ENCODE results near the gene KLHL29. TPM values are rescaled to one million over a fixed set of nuclear protein-coding genes. Genes with fewer than 3 reads are reported as not detected.

Gene KLHL29
- total and polyA plus RNA-seq, 2 donors (not counting 1 experiment from before 2014, with no cell fraction given): 1.3 to 3.4 TPM

GRCh38 chr2:23617811-23618215 is 232.8 kb downstream of the KLHL29 start:
- CTCF ChIA-PET: no interaction called here
- ATAC-seq (ENCODE audit: low read depth) (no peak), DNase-seq (no peak)
- Mint-ChIP-seq H3K4me3 (no peak overlapping the region), H3K27ac (no peak overlapping the region), H3K4me1 (peaks cover 13% of the 10 kb centered on the region), H3K9me3 (ENCODE audit: insufficient read depth) (no peaks in the 10 kb centered on the region), H3K27me3 (peaks cover 6% of the 10 kb centered on the region)
- no peaks in the 10 kb centered on the region for H3K36me3 ChIP-seq (replicated peaks in 1 of 2; ENCODE audit: control extremely low read depth in 1 of 2, control insufficient read depth in 1 of 2, extremely low read depth in 1 of 2, insufficient read depth in 2 of 2, low read length in 1 of 2)
- no peaks in the 10 kb centered on the region for H3K4me1 ChIP-seq (ENCODE audit: control insufficient read depth in 2 of 2, insufficient read depth in 2 of 2, low read length in 2 of 2)
- 91% methylated on average over 12 of the region's 15 CpGs for WGBS (ENCODE audit: insufficient coverage)
- no peak overlapping the region for H2AFZ ChIP-seq (ENCODE audit: insufficient read depth, low read depth, low read length, poor library complexity, severe bottlenecking)
- H3K4me2 ChIP-seq (replicated peaks; ENCODE audit: low read depth, low read length, poor library complexity, severe bottlenecking): no peak overlapping the region
- no peaks in the 10 kb centered on the region for H3K79me2 ChIP-seq (ENCODE audit: control insufficient read depth, insufficient read depth, low read length)
- TF ChIP-seq, protein P1, sequence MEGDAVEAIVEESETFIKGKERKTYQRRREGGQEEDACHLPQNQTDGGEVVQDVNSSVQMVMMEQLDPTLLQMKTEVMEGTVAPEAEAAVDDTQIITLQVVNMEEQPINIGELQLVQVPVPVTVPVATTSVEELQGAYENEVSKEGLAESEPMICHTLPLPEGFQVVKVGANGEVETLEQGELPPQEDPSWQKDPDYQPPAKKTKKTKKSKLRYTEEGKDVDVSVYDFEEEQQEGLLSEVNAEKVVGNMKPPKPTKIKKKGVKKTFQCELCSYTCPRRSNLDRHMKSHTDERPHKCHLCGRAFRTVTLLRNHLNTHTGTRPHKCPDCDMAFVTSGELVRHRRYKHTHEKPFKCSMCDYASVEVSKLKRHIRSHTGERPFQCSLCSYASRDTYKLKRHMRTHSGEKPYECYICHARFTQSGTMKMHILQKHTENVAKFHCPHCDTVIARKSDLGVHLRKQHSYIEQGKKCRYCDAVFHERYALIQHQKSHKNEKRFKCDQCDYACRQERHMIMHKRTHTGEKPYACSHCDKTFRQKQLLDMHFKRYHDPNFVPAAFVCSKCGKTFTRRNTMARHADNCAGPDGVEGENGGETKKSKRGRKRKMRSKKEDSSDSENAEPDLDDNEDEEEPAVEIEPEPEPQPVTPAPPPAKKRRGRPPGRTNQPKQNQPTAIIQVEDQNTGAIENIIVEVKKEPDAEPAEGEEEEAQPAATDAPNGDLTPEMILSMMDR (IDR thresholded peaks at IDR 0.05): no peak
- no peak for TF ChIP-seq EZH2 (IDR thresholded peaks at IDR 0.05; ENCODE audit: borderline replicate concordance, insufficient read depth, low read depth, low read length, poor library complexity, severe bottlenecking)
- POLR2A ChIA-PET: no interaction called here
- H3K27me3 ChIP-seq (replicated peaks in 1 of 4; ENCODE audit: control extremely low read depth in 1 of 4, control insufficient read depth in 3 of 4, insufficient read depth in 4 of 4, low read length in 3 of 4): peaks cover 0 to 3% (median 0%) of the 10 kb centered on the region in 4 experiments
- intact Hi-C loops (cut with micrococcal nuclease): no loop called here
- no peak overlapping the region for H3K9ac ChIP-seq (ENCODE audit: low read length)
- no peaks in the 10 kb centered on the region for H4K20me1 ChIP-seq (ENCODE audit: control insufficient read depth, insufficient read depth, low read length, poor library complexity, severe bottlenecking)
- H3K27ac ChIP-seq (ENCODE audit: low read length in 2 of 2): no peak overlapping the region
- H3K9me3 ChIP-seq (ENCODE audit: control extremely low read depth in 1 of 3, control insufficient read depth in 2 of 3, insufficient read depth in 1 of 3, low read length in 2 of 3): peaks cover 0 to 10% (median 0%) of the 10 kb centered on the region in 3 donors
- no peak overlapping the region for H3K4me3 ChIP-seq (ENCODE audit: control extremely low read depth in 1 of 5, extremely low read depth in 1 of 5, insufficient read depth in 1 of 5, low read depth in 2 of 5, low read length in 4 of 5)

- CTCF ChIA-PET: no interaction called here
- POLR2A ChIA-PET: no interaction called here
- no peaks in the 10 kb centered on the region for H4K20me1 ChIP-seq (ENCODE audit: control insufficient read depth, insufficient read depth, low read length, poor library complexity, severe bottlenecking)
- H3K9ac ChIP-seq (ENCODE audit: low read length): no peak overlapping the region
- intact Hi-C loops (cut with micrococcal nuclease): no loop called here
- TF ChIP-seq EZH2 (IDR thresholded peaks at IDR 0.05; ENCODE audit: borderline replicate concordance, insufficient read depth, low read depth, low read length, poor library complexity, severe bottlenecking): no peak
- WGBS (ENCODE audit: insufficient coverage): 95% methylated on average over 6 of the region's 10 CpGs
- H3K36me3 ChIP-seq (replicated peaks in 1 of 2; ENCODE audit: control extremely low read depth in 1 of 2, control insufficient read depth in 1 of 2, extremely low read depth in 1 of 2, insufficient read depth in 2 of 2, low read length in 1 of 2): no peaks in the 10 kb centered on the region
- Mint-ChIP-seq H3K27ac (no peak overlapping the region), H3K9me3 (ENCODE audit: insufficient read depth) (no peaks in the 10 kb centered on the region), H3K4me1 (peaks cover 13% of the 10 kb centered on the region), H3K27me3 (peaks cover 6% of the 10 kb centered on the region), H3K4me3 (no peak overlapping the region)
- no peaks in the 10 kb centered on the region for H3K4me1 ChIP-seq (ENCODE audit: control insufficient read depth in 2 of 2, insufficient read depth in 2 of 2, low read length in 2 of 2)
- H3K4me2 ChIP-seq (replicated peaks; ENCODE audit: low read depth, low read length, poor library complexity, severe bottlenecking): no peak overlapping the region
- no peak for ATAC-seq (ENCODE audit: low read depth)
- no peak for DNase-seq
- no peak overlapping the region for H3K27ac ChIP-seq (ENCODE audit: low read length in 2 of 2)
- H3K4me3 ChIP-seq (ENCODE audit: control extremely low read depth in 1 of 5, extremely low read depth in 1 of 5, insufficient read depth in 1 of 5, low read depth in 2 of 5, low read length in 4 of 5): no peak overlapping the region
- no peaks in the 10 kb centered on the region for H3K79me2 ChIP-seq (ENCODE audit: control insufficient read depth, insufficient read depth, low read length)
- no peak overlapping the region for H2AFZ ChIP-seq (ENCODE audit: insufficient read depth, low read depth, low read length, poor library complexity, severe bottlenecking)
- H3K9me3 ChIP-seq (ENCODE audit: control extremely low read depth in 1 of 3, control insufficient read depth in 2 of 3, insufficient read depth in 1 of 3, low read length in 2 of 3): peaks cover 0 to 14% (median 0%) of the 10 kb centered on the region in 3 donors
- H3K27me3 ChIP-seq (replicated peaks in 1 of 4; ENCODE audit: control extremely low read depth in 1 of 4, control insufficient read depth in 3 of 4, insufficient read depth in 4 of 4, low read length in 3 of 4): peaks cover 0 to 3% (median 0%) of the 10 kb centered on the region in 4 experiments
These were observed 233.3 kb downstream of the KLHL29 start for GRCh38 chr2:23618265-23618664.

All from B cell (primary cell).